AG09319 (cell line): ENCODE measurements around the gene FMNL2.

ENCODE experiments used
- DNase-seq: peaks from one replicate; pipeline ENCODE4 v3.0.0-alpha.2; 2010; ENCODE audit warnings: low read depth; ENCODE audit errors: extremely low read depth
- TF ChIP-seq, protein P1 (sequence below): IDR thresholded peaks from 2 replicates; pipeline ENCODE4 v1.5.1; 2011; ENCODE audit warnings: low read depth, mild to moderate bottlenecking, inconsistent platforms, low read length, moderate library complexity

The FMNL2 gene

DNA sequence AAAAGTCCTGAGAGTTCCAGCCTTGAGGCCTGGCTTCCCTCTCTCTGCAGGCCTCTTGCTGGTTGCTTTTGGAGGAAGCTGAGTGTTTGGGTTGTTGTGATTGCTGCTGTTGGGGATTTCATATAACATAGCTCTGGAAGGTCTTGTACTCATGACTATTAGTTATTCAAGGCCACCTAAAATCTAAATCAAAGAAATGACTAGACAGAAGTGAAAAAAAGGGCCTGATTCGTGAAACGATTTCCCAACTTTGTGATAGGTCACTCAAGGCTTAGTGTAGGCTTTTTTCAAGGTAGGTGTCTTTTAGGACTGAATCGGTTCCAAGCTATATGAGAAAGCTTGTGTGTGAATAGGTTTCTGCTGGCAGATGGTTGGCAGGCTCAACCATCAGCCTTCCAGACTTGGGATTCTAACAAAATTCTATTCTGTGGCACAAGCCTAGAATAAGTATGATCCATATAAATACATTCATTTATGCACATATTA, 164.4 kb downstream of the FMNL2 start:
- DNase-seq, result no peak
- TF ChIP-seq, protein P1, sequence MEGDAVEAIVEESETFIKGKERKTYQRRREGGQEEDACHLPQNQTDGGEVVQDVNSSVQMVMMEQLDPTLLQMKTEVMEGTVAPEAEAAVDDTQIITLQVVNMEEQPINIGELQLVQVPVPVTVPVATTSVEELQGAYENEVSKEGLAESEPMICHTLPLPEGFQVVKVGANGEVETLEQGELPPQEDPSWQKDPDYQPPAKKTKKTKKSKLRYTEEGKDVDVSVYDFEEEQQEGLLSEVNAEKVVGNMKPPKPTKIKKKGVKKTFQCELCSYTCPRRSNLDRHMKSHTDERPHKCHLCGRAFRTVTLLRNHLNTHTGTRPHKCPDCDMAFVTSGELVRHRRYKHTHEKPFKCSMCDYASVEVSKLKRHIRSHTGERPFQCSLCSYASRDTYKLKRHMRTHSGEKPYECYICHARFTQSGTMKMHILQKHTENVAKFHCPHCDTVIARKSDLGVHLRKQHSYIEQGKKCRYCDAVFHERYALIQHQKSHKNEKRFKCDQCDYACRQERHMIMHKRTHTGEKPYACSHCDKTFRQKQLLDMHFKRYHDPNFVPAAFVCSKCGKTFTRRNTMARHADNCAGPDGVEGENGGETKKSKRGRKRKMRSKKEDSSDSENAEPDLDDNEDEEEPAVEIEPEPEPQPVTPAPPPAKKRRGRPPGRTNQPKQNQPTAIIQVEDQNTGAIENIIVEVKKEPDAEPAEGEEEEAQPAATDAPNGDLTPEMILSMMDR, result no peak

DNA sequence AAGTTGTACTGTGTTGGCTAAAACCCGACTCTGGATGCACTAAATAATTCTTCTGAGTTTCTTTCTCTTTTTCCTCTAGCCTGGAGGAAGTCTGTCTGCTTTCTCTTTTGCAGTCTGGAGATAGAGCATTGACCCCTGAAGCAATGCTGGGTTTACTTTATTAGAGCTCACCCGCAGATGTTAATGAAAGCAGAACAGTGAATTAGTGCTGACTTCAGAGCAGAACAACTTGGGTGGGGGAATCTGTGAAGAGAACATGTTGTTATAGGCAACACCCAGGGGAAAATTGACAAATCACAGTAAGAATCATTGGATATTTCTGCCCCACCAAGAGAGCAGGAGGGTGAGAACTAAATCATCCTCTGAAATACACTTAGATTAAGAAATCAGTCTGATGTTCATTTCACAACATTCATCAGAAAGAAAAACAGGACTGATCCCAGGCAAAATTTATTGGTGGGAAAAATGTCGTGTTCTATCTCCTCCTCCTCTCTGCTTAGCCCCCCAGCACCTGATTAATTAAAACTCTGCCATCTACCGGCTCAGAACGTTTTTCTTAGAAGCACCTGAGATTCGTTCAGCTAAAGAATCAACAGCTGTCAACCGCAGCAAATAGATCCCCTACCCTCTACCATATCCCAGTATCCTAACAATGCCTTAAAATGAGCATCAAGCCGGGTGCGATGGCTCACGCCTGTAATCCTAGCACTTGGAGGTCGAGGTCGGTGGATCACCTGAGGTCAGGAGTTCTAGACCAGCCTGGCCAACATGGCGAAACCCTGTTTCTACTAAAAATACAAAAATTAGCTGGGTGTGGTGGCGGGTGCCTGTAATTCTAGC, 165.1 kb downstream of the FMNL2 start:
- TF ChIP-seq, protein P1, result no peak
- DNase-seq, result no peak

GRCh38 chr2:152500772-152501171, 165.8 kb downstream of the FMNL2 start:
- TF ChIP-seq, protein P1, result no peak
- DNase-seq, result no peak

- TF ChIP-seq, protein P1, result no peak
- DNase-seq, result no peak
Observed at GRCh38 chr2:152501666-152502065, 166.7 kb downstream of the FMNL2 start.

DNA sequence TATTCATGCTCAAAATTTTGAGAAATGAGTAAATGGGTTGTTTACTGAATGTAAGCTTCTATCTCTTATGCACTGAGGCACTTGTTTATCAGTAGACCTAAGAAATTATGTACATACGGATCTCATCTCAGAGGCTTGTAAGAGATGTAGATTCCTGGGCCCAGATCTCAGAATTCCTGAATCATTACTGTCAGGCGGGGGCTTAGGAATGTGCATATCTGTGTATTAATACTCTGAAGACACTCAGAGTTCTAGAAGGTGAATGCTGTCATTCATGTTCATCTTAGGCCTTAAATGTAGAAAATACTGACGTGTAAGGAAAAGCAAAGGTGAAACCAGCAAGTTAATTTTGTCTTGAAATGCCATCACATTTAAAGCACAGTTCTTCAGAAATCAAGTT, 169.6 kb downstream of the FMNL2 start:
- no peak for DNase-seq
- TF ChIP-seq, protein P1, result no peak

GRCh38 chr2:152505495-152505906, 170.5 kb downstream of the FMNL2 start:
- TF ChIP-seq, protein P1, result no peak
- DNase-seq, result no peak

DNA sequence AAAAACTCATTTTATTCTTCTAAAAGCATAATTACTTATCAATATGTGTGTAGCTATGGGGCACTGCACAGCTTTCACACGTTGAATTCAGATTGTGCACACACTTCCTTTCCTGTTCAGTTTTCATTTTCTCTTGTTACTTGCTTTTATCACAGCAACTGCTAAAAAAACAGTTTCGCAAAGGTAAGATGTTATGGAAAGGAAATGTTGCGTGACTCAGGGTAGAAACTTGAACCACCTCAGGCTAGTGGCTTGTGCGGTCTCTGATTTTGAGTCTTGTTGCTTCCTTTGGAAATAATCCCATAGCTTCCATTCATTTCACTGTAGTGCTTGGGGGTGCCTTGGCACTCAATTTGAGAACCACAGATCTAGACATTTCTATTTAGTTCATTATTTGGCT, 171.9 kb downstream of the FMNL2 start:
- DNase-seq, result no peak
- TF ChIP-seq, protein P1, result no peak
